Mesendoderm (in vitro differentiated cells): Measurements from ENCODE around the gene FUOM.
"Not testable (repeated sequence)": the region's sequence is repeated elsewhere in the genome, so short reads cannot be mapped to it uniquely, and the experiment has no call there.

Experiments
- DNase-seq: peaks from one replicate; pipeline ENCODE4 v3.0.0; 2013
- H2AK5ac ChIP-seq: 2 replicates; pipeline ENCODE4 v1.6.1; 2013; ENCODE audit warnings: low read length, inconsistent platforms
- H2BK120ac ChIP-seq: 2 replicates; pipeline ENCODE4 v1.6.1; 2013; ENCODE audit warnings: low read depth, mild to moderate bottlenecking, low read length, moderate library complexity, mixed read lengths
- H2BK15ac ChIP-seq: replicated peaks from 2 replicates; pipeline ENCODE4 v1.6.1; 2013; ENCODE audit warnings: low read depth, mild to moderate bottlenecking, moderate library complexity
- H2BK5ac ChIP-seq: 2 replicates; pipeline ENCODE4 v1.6.1; 2013; ENCODE audit warnings: low read length, inconsistent platforms
- H3K18ac ChIP-seq: 2 replicates; pipeline ENCODE4 v1.6.1; 2013; ENCODE audit warnings: mild to moderate bottlenecking, low read length, mixed read lengths
- H3K23ac ChIP-seq: one replicate; pipeline ENCODE4 v1.6.1; 2013; ENCODE audit warnings: low read length
- H3K27ac ChIP-seq: 2 replicates; pipeline ENCODE4 v1.5.1; 2013; ENCODE audit warnings: low read depth, mild to moderate bottlenecking, inconsistent platforms, low read length, moderate library complexity
- H3K27me3 ChIP-seq: 2 replicates; pipeline ENCODE4 v1.6.1; 2013; ENCODE audit warnings: low read length, control low read depth, mild to moderate bottlenecking, inconsistent platforms; ENCODE audit not compliant: insufficient read depth, poor library complexity
- H3K36me3 ChIP-seq: 2 replicates; pipeline ENCODE4 v1.6.1; 2013; ENCODE audit warnings: low read length, inconsistent platforms; ENCODE audit not compliant: control insufficient read depth, insufficient read depth
- H3K4ac ChIP-seq: one replicate; pipeline ENCODE4 v1.6.1; 2013; ENCODE audit warnings: low read depth, mild to moderate bottlenecking, low read length, moderate library complexity
- H3K4me1 ChIP-seq: 2 replicates; pipeline ENCODE4 v1.6.1; 2013; ENCODE audit warnings: low read depth, low read length, inconsistent platforms; ENCODE audit not compliant: control insufficient read depth
- H3K4me2 ChIP-seq: 2 replicates; pipeline ENCODE4 v1.6.1; 2013; ENCODE audit warnings: low read length
- H3K4me3 ChIP-seq: 2 replicates; pipeline ENCODE4 v1.5.1; 2013; ENCODE audit warnings: mild to moderate bottlenecking, low read length
- H3K56ac ChIP-seq: one replicate; pipeline ENCODE4 v1.6.1; 2013; ENCODE audit warnings: low read length
- H3K79me1 ChIP-seq: 2 replicates; pipeline ENCODE4 v1.6.1; 2013; ENCODE audit warnings: low read length, inconsistent platforms
- H3K79me2 ChIP-seq: 2 replicates; pipeline ENCODE4 v1.6.1; 2013; ENCODE audit warnings: mild to moderate bottlenecking, low read length; ENCODE audit not compliant: control insufficient read depth, insufficient read depth
- H3K9ac ChIP-seq: 2 replicates; pipeline ENCODE4 v1.6.1; 2013; ENCODE audit warnings: low read length, inconsistent platforms
- H4K5ac ChIP-seq: one replicate; pipeline ENCODE4 v1.6.1; 2013; ENCODE audit warnings: low read length
- H4K8ac ChIP-seq: one replicate; pipeline ENCODE4 v1.6.1; 2013; ENCODE audit warnings: low read depth, mild to moderate bottlenecking, control low read depth, low read length, moderate library complexity
- WGBS: extraction: QIAGEN DNeasy Blood & Tissue Kit; methylation state at CpG from one replicate; pipeline ENCODE4 v1.1.7; 2013; ENCODE audit warnings: low lambda C conversion rate, missing lambda C conversion rate; ENCODE audit not compliant: insufficient coverage; ENCODE audit errors: extremely low coverage; 5-methylcytosine and 5-hydroxymethylcytosine counted together

FUOM gene

GRCh38 chr10:133367461-133367860, 9.6 kb upstream of the FUOM start:
- H2AK5ac ChIP-seq, H3K79me1 ChIP-seq, H3K4me3 ChIP-seq, H3K4me2 ChIP-seq, H3K9ac ChIP-seq, H3K56ac ChIP-seq, H2BK5ac ChIP-seq, H3K4me1 ChIP-seq, H3K27ac ChIP-seq, H3K23ac ChIP-seq, H3K18ac ChIP-seq, H3K36me3 ChIP-seq, H3K27me3 ChIP-seq, H4K5ac ChIP-seq, H3K79me2 ChIP-seq, H2BK120ac ChIP-seq, DNase-seq, H2BK15ac ChIP-seq, H4K8ac ChIP-seq, H3K4ac ChIP-seq: not testable (repeated sequence)
- WGBS, result no CpG with 5 or more reads among the region's 7 CpGs

- DNase-seq, result no peak
- Histone ChIP-seq H3K56ac (no peak overlapping the region), H3K4ac (no peak overlapping the region), H3K27ac (no peak overlapping the region), H3K18ac (no peak overlapping the region), H3K4me1 (no peaks in the 10 kb centered on the region), H2BK5ac (no peak overlapping the region), H3K4me2 (no peak overlapping the region), H2BK120ac (no peak overlapping the region), H3K79me1 (peaks cover 1% of the 10 kb centered on the region), H2AK5ac (no peak overlapping the region), H3K9ac (no peak overlapping the region), H3K27me3 (no peaks in the 10 kb centered on the region), H3K4me3 (no peak overlapping the region), H4K8ac (no peak overlapping the region), H3K23ac (no peak overlapping the region), H2BK15ac (no peak overlapping the region), H3K36me3 (peaks cover 8% of the 10 kb centered on the region), H4K5ac (no peak overlapping the region), H3K79me2 (no peaks in the 10 kb centered on the region)
- no CpG with 5 or more reads among the region's 13 CpGs for WGBS
These were observed 8.9 kb upstream of the FUOM start for GRCh38 chr10:133366751-133367150.

DNA sequence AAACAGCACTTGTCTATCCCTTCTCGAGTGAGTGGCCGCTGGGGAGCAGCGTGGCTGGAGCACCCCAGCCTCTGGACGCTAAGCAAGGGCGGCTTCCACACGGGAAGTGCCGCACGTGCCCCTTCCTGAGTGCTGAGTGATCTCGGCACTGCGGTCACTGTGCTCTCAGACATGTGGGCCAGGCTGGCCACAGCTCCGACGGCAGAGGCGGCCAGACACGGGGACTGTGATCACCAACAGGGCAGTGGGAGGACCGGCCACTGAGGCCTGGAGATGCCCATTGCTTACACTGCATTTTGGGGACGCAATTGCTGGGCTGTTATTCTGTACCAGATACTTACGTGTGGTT, 8.3 kb upstream of the FUOM start:
- H3K56ac ChIP-seq, result no peak overlapping the region
- H3K27ac ChIP-seq, result no peak overlapping the region
- WGBS, result no CpG with 5 or more reads among the region's 17 CpGs
- no peak overlapping the region for H4K8ac ChIP-seq
- no peaks in the 10 kb centered on the region for H3K4me1 ChIP-seq
- no peak overlapping the region for H2BK15ac ChIP-seq
- H3K79me1 ChIP-seq, result no peaks in the 10 kb centered on the region
- no peak overlapping the region for H3K9ac ChIP-seq
- H3K18ac ChIP-seq, result no peak overlapping the region
- no peak overlapping the region for H2AK5ac ChIP-seq
- peaks cover 8% of the 10 kb centered on the region for H3K36me3 ChIP-seq
- no peaks in the 10 kb centered on the region for H3K27me3 ChIP-seq
- DNase-seq, result no peak
- no peak overlapping the region for H2BK120ac ChIP-seq
- H3K4ac ChIP-seq, result no peak overlapping the region
- H4K5ac ChIP-seq, result no peak overlapping the region
- H3K4me3 ChIP-seq, result no peak overlapping the region
- H3K4me2 ChIP-seq, result no peak overlapping the region
- no peak overlapping the region for H3K23ac ChIP-seq
- no peaks in the 10 kb centered on the region for H3K79me2 ChIP-seq
- no peak overlapping the region for H2BK5ac ChIP-seq

DNA sequence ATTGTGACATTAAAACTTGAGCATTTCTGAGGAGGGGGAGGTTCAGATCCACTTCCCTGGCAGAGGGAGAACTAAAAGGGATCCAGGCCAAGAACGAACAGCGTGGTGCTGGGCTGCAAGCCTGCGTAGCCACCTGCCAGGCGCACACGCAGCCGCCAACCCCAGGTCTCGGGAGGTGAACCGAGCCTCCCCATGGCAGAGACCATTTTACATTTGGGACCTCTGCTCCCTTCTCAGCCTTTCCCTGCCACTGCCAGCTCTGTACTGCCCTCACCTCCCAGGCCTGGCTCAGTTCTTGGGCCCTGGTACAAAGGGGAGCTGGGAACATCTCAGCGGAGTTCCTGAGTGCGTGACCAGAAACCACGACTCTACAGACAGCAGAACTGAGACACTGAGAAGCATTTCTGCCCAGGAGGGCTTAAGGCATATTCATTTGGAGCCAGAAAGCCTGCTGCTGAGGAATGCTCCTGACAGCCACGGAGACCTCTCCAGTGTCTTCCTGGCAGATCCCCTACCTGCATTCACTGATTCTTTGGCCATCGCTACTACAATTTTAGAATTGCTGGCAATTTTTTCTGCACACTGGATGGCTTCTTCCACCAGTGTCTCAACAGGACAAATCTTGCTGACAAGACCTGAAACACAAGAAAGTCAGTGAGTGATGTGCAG, 7.8 kb upstream of the FUOM start:
- no peak overlapping the region for H3K23ac ChIP-seq
- H2BK15ac ChIP-seq, result no peak overlapping the region
- H4K8ac ChIP-seq, result no peak overlapping the region
- no peak for DNase-seq
- no peak overlapping the region for H3K18ac ChIP-seq
- H3K36me3 ChIP-seq, result peaks cover 8% of the 10 kb centered on the region
- no peak overlapping the region for H4K5ac ChIP-seq
- H2AK5ac ChIP-seq, result no peak overlapping the region
- no peak overlapping the region for H3K27ac ChIP-seq
- no peak overlapping the region for H2BK5ac ChIP-seq
- H3K56ac ChIP-seq, result no peak overlapping the region
- no peaks in the 10 kb centered on the region for H3K79me1 ChIP-seq
- H3K4me2 ChIP-seq, result no peak overlapping the region
- no CpG with 5 or more reads among the region's 13 CpGs for WGBS
- no peaks in the 10 kb centered on the region for H3K4me1 ChIP-seq
- no peaks in the 10 kb centered on the region for H3K27me3 ChIP-seq
- H3K4ac ChIP-seq, result no peak overlapping the region
- H3K9ac ChIP-seq, result no peak overlapping the region
- H3K4me3 ChIP-seq, result no peak overlapping the region
- H2BK120ac ChIP-seq, result no peak overlapping the region
- H3K79me2 ChIP-seq, result no peaks in the 10 kb centered on the region

- Histone ChIP-seq H3K4me1 (no peaks in the 10 kb centered on the region), H3K56ac (no peak overlapping the region), H3K9ac (no peak overlapping the region), H3K4me3 (no peak overlapping the region), H4K5ac (no peak overlapping the region), H3K27ac (no peak overlapping the region), H3K4me2 (no peak overlapping the region), H2BK5ac (no peak overlapping the region), H2AK5ac (no peak overlapping the region), H3K79me1 (no peaks in the 10 kb centered on the region), H3K18ac (no peak overlapping the region), H3K27me3 (no peaks in the 10 kb centered on the region), H4K8ac (no peak overlapping the region), H2BK120ac (no peak overlapping the region), H2BK15ac (no peak overlapping the region), H3K79me2 (no peaks in the 10 kb centered on the region), H3K36me3 (peaks cover 8% of the 10 kb centered on the region), H3K23ac (no peak overlapping the region), H3K4ac (no peak overlapping the region)
- WGBS, result no CpG with 5 or more reads among the region's 29 CpGs
- DNase-seq, result no peak
These were observed 7.0 kb upstream of the FUOM start for GRCh38 chr10:133364645-133365431.
